ENCODE measurements around the gene HOMER3. TPM values are rescaled to one million over a fixed set of nuclear protein-coding genes. Genes with fewer than 3 reads are reported as not detected.

Gene HOMER3
- polyA plus RNA-seq, 1 donor from 2014 or later, result 83.6 TPM

GRCh38 chr19:18893587-18894253 is 47.3 kb downstream of the HOMER3 start:
- no peaks in the 10 kb centered on the region for H3F3A ChIP-seq (ENCODE audit: insufficient read depth, low read length, poor library complexity, severe bottlenecking)
- no peaks in the 10 kb centered on the region for H3K36me3 ChIP-seq (ENCODE audit: insufficient read depth, low read length)
- peak overlapping the region; percentile 98 for H3K4me3 ChIP-seq (ENCODE audit: low read length)
- TF ChIP-seq CTCF (IDR thresholded peaks at IDR 0.05; ENCODE audit: poor library complexity, severe bottlenecking) (no peak), MXI1 (conservative IDR thresholded peaks at IDR 0.05; ENCODE audit: poor library complexity, severe bottlenecking) (no peak), EZH2 (IDR thresholded peaks at IDR 0.05; ENCODE audit: borderline replicate concordance, insufficient read depth, low read length, poor library complexity, severe bottlenecking) (no peak), SMC3 (conservative IDR thresholded peaks at IDR 0.05; ENCODE audit: poor library complexity) (no peak), TAF1 (IDR thresholded peaks at IDR 0.05; ENCODE audit: low read depth) (no peak), RAD21 (conservative IDR thresholded peaks at IDR 0.05) (no peak), POLR2AphosphoS5 (IDR thresholded peaks at IDR 0.05) (no peak), EP300 (conservative IDR thresholded peaks at IDR 0.05; ENCODE audit: poor library complexity, severe bottlenecking) (no peak)
- TF ChIP-seq, protein P1, sequence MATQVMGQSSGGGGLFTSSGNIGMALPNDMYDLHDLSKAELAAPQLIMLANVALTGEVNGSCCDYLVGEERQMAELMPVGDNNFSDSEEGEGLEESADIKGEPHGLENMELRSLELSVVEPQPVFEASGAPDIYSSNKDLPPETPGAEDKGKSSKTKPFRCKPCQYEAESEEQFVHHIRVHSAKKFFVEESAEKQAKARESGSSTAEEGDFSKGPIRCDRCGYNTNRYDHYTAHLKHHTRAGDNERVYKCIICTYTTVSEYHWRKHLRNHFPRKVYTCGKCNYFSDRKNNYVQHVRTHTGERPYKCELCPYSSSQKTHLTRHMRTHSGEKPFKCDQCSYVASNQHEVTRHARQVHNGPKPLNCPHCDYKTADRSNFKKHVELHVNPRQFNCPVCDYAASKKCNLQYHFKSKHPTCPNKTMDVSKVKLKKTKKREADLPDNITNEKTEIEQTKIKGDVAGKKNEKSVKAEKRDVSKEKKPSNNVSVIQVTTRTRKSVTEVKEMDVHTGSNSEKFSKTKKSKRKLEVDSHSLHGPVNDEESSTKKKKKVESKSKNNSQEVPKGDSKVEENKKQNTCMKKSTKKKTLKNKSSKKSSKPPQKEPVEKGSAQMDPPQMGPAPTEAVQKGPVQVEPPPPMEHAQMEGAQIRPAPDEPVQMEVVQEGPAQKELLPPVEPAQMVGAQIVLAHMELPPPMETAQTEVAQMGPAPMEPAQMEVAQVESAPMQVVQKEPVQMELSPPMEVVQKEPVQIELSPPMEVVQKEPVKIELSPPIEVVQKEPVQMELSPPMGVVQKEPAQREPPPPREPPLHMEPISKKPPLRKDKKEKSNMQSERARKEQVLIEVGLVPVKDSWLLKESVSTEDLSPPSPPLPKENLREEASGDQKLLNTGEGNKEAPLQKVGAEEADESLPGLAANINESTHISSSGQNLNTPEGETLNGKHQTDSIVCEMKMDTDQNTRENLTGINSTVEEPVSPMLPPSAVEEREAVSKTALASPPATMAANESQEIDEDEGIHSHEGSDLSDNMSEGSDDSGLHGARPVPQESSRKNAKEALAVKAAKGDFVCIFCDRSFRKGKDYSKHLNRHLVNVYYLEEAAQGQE (IDR thresholded peaks at IDR 0.05; ENCODE audit: borderline replicate concordance), result no peak
- H2AFZ ChIP-seq (ENCODE audit: low read depth, low read length), result no peak overlapping the region
- H3K9me2 ChIP-seq (ENCODE audit: insufficient read depth, low read length), result no peaks in the 10 kb centered on the region
- H3K9me3 ChIP-seq (ENCODE audit: low read length), result no peaks in the 10 kb centered on the region
- H3K4me2 ChIP-seq (ENCODE audit: low read length), result peak overlapping the region; percentile 51
- H3K9ac ChIP-seq (ENCODE audit: low read length), result peak overlapping the region; percentile 89
- no peaks in the 10 kb centered on the region for H3K27me3 ChIP-seq (ENCODE audit: insufficient read depth, low read depth, low read length)
- H4K20me1 ChIP-seq (ENCODE audit: insufficient read depth), result no peaks in the 10 kb centered on the region
- H3K27ac ChIP-seq (ENCODE audit: low read length), result peak overlapping the region; percentile 83
- peaks cover 18% of the 10 kb centered on the region for H3K79me2 ChIP-seq (replicated peaks; ENCODE audit: insufficient read depth, low read length)

GRCh38 chr19:18889949-18890745 is 50.9 kb downstream of the HOMER3 start:
- Histone ChIP-seq H3K9me3 (ENCODE audit: low read length) (no peaks in the 10 kb centered on the region), H3K79me2 (replicated peaks; ENCODE audit: insufficient read depth, low read length) (peaks cover 14% of the 10 kb centered on the region), H3F3A (ENCODE audit: insufficient read depth, low read length, poor library complexity, severe bottlenecking) (no peaks in the 10 kb centered on the region), H3K27ac (ENCODE audit: low read length) (no peak overlapping the region), H3K27me3 (ENCODE audit: insufficient read depth, low read depth, low read length) (no peaks in the 10 kb centered on the region), H3K9ac (ENCODE audit: low read length) (no peak overlapping the region), H3K4me3 (ENCODE audit: low read length) (no peak overlapping the region), H4K20me1 (ENCODE audit: insufficient read depth) (no peaks in the 10 kb centered on the region), H3K36me3 (ENCODE audit: insufficient read depth, low read length) (peaks cover 8% of the 10 kb centered on the region), H2AFZ (ENCODE audit: low read depth, low read length) (no peak overlapping the region), H3K4me2 (ENCODE audit: low read length) (no peak overlapping the region), H3K9me2 (ENCODE audit: insufficient read depth, low read length) (no peaks in the 10 kb centered on the region)
- TF ChIP-seq TAF1 (IDR thresholded peaks at IDR 0.05; ENCODE audit: low read depth) (no peak), MXI1 (conservative IDR thresholded peaks at IDR 0.05; ENCODE audit: poor library complexity, severe bottlenecking) (no peak), RAD21 (conservative IDR thresholded peaks at IDR 0.05) (no peak), POLR2AphosphoS5 (IDR thresholded peaks at IDR 0.05) (no peak), CTCF (IDR thresholded peaks at IDR 0.05; ENCODE audit: poor library complexity, severe bottlenecking) (no peak), EP300 (conservative IDR thresholded peaks at IDR 0.05; ENCODE audit: poor library complexity, severe bottlenecking) (no peak), EZH2 (IDR thresholded peaks at IDR 0.05; ENCODE audit: borderline replicate concordance, insufficient read depth, low read length, poor library complexity, severe bottlenecking) (no peak), SMC3 (conservative IDR thresholded peaks at IDR 0.05; ENCODE audit: poor library complexity) (no peak)
- TF ChIP-seq, protein P1 (IDR thresholded peaks at IDR 0.05; ENCODE audit: borderline replicate concordance), result no peak
